HG03521 (cell line): ENCODE results near the gene LRFN4.

ENCODE experiments used
- ATAC-seq: cut with Tn5 transposase; IDR thresholded peaks from one replicate; pipeline ENCODE4 v1.9.1; 2021; ENCODE audit warnings: mild to moderate bottlenecking, moderate library complexity; ENCODE audit not compliant: unreplicated experiment

LRFN4 gene

GRCh38 chr11:66887526-66887925 lies 30.7 kb downstream of the LRFN4 start:
- no peak for ATAC-seq

GRCh38 chr11:66888282-66888681 lies 31.4 kb downstream of the LRFN4 start:
- no peak for ATAC-seq

GRCh38 chr11:66889960-66890359 lies 33.1 kb downstream of the LRFN4 start:
- ATAC-seq: no peak

- no peak for ATAC-seq
Observed at GRCh38 chr11:66891851-66892660, 35.2 kb downstream of the LRFN4 start.

- no peak for ATAC-seq
Observed at GRCh38 chr11:66892911-66893310, 36.0 kb downstream of the LRFN4 start.

GRCh38 chr11:66894141-66894540 lies 37.3 kb downstream of the LRFN4 start:
- no peak for ATAC-seq

GRCh38 chr11:66901964-66902390 lies 45.1 kb downstream of the LRFN4 start:
- ATAC-seq: no peak

- no peak for ATAC-seq
Observed at GRCh38 chr11:66902486-66903177, 45.8 kb downstream of the LRFN4 start.

- ATAC-seq: no peak
Observed at GRCh38 chr11:66904055-66904454, 47.2 kb downstream of the LRFN4 start.

GRCh38 chr11:66904561-66904960 lies 47.7 kb downstream of the LRFN4 start:
- no peak for ATAC-seq

- no peak for ATAC-seq
Observed at GRCh38 chr11:66904981-66905521, 48.2 kb downstream of the LRFN4 start.

GRCh38 chr11:66905631-66906030 lies 48.8 kb downstream of the LRFN4 start:
- no peak for ATAC-seq

- ATAC-seq: no peak
Observed at GRCh38 chr11:66906061-66906733, 49.3 kb downstream of the LRFN4 start.

- no peak for ATAC-seq
Observed at GRCh38 chr11:66907751-66908630, 51.1 kb downstream of the LRFN4 start.

- no peak for ATAC-seq
Observed at GRCh38 chr11:66909181-66909580, 52.3 kb downstream of the LRFN4 start.

- no peak for ATAC-seq
Observed at GRCh38 chr11:66910016-66910415, 53.2 kb downstream of the LRFN4 start.
